ENCODE measurements around the gene GSTM1. TPM values are rescaled to one million over a fixed set of nuclear protein-coding genes. Genes with fewer than 3 reads are reported as not detected.

The GSTM1 gene
- total and polyA plus RNA-seq, 2 of the 8 experiments (the other 6 are each of a cell fraction or from before 2014, with no cell fraction given): 16.7 to 42.5 TPM

DNA sequence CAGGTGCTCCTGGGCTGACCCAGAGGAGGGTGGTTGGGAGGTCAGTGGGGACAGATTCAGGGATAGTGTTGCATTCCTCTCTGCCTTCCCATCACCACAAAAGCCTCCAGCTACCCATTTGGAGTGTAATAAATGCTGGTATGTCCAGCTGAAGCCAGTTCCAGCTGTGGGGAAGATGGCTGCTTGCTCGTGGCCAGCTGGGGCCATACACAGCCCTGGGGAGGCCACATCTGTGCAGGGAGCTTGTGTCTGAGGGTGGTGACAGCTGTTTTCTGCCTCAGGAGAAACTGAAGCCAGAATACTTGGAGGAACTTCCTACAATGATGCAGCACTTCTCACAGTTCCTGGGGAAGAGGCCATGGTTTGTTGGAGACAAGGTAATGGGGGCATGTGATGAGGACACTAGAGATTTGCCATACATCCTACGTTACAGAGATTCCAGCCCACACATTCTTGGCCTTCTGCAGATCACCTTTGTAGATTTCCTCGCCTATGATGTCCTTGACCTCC is 29.0 kb upstream of the GSTM1 start (continued):
- TF ChIP-seq, protein P1, sequence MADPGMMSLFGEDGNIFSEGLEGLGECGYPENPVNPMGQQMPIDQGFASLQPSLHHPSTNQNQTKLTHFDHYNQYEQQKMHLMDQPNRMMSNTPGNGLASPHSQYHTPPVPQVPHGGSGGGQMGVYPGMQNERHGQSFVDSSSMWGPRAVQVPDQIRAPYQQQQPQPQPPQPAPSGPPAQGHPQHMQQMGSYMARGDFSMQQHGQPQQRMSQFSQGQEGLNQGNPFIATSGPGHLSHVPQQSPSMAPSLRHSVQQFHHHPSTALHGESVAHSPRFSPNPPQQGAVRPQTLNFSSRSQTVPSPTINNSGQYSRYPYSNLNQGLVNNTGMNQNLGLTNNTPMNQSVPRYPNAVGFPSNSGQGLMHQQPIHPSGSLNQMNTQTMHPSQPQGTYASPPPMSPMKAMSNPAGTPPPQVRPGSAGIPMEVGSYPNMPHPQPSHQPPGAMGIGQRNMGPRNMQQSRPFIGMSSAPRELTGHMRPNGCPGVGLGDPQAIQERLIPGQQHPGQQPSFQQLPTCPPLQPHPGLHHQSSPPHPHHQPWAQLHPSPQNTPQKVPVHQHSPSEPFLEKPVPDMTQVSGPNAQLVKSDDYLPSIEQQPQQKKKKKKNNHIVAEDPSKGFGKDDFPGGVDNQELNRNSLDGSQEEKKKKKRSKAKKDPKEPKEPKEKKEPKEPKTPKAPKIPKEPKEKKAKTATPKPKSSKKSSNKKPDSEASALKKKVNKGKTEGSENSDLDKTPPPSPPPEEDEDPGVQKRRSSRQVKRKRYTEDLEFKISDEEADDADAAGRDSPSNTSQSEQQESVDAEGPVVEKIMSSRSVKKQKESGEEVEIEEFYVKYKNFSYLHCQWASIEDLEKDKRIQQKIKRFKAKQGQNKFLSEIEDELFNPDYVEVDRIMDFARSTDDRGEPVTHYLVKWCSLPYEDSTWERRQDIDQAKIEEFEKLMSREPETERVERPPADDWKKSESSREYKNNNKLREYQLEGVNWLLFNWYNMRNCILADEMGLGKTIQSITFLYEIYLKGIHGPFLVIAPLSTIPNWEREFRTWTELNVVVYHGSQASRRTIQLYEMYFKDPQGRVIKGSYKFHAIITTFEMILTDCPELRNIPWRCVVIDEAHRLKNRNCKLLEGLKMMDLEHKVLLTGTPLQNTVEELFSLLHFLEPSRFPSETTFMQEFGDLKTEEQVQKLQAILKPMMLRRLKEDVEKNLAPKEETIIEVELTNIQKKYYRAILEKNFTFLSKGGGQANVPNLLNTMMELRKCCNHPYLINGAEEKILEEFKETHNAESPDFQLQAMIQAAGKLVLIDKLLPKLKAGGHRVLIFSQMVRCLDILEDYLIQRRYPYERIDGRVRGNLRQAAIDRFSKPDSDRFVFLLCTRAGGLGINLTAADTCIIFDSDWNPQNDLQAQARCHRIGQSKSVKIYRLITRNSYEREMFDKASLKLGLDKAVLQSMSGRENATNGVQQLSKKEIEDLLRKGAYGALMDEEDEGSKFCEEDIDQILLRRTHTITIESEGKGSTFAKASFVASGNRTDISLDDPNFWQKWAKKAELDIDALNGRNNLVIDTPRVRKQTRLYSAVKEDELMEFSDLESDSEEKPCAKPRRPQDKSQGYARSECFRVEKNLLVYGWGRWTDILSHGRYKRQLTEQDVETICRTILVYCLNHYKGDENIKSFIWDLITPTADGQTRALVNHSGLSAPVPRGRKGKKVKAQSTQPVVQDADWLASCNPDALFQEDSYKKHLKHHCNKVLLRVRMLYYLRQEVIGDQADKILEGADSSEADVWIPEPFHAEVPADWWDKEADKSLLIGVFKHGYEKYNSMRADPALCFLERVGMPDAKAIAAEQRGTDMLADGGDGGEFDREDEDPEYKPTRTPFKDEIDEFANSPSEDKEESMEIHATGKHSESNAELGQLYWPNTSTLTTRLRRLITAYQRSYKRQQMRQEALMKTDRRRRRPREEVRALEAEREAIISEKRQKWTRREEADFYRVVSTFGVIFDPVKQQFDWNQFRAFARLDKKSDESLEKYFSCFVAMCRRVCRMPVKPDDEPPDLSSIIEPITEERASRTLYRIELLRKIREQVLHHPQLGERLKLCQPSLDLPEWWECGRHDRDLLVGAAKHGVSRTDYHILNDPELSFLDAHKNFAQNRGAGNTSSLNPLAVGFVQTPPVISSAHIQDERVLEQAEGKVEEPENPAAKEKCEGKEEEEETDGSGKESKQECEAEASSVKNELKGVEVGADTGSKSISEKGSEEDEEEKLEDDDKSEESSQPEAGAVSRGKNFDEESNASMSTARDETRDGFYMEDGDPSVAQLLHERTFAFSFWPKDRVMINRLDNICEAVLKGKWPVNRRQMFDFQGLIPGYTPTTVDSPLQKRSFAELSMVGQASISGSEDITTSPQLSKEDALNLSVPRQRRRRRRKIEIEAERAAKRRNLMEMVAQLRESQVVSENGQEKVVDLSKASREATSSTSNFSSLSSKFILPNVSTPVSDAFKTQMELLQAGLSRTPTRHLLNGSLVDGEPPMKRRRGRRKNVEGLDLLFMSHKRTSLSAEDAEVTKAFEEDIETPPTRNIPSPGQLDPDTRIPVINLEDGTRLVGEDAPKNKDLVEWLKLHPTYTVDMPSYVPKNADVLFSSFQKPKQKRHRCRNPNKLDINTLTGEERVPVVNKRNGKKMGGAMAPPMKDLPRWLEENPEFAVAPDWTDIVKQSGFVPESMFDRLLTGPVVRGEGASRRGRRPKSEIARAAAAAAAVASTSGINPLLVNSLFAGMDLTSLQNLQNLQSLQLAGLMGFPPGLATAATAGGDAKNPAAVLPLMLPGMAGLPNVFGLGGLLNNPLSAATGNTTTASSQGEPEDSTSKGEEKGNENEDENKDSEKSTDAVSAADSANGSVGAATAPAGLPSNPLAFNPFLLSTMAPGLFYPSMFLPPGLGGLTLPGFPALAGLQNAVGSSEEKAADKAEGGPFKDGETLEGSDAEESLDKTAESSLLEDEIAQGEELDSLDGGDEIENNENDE (IDR thresholded peaks at IDR 0.05; ENCODE audit: insufficient replicate concordance, low read length): no peak
- no peak for TF ChIP-seq CTCF (IDR thresholded peaks at IDR 0.05; ENCODE audit: control extremely low read depth in 1 of 3, insufficient read depth in 1 of 3, low read depth in 1 of 3, low read length in 3 of 3)
- TF ChIP-seq ATF3 (IDR thresholded peaks at IDR 0.05; ENCODE audit: insufficient read depth, low read depth, low read length): no peak
- no peak for TF ChIP-seq SIRT6 (IDR thresholded peaks at IDR 0.05; ENCODE audit: low read length)
